ENCODE measurements around the gene MYLIP.

DNA sequence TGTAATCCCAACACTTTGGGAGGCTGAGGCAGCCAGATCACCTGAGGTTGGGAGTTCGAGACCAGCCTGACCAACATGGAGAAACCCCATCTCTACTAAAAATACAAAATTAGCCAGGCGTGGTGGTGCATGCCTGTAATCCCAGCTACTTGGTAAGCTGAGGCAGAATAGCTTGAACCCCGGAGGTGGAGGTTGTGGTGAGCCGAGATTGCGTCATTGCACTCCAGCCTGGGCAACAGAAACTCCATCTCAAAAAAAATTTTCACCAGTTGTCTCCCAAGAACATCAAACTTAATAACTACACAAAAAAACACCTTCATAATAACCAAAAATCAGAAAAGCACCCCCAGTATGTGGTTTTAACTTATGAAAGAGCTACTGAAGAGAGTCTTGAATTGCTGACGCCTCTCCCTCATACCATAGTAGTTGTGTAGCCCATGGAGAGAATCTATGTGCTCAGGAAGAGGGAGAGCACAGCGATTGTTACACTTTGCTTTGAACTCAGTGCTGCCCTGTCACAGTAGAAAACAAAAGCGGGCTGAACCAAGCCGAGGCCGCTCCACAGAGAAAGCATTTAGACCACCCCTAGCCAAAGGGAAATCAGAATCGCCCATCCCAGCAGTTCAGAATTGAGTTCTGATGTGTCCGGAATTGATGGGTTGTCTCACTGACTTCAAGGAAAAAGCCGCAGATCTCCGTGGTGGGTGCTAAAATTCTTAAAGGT, 67.5 kb downstream of the MYLIP start:
- TF ChIP-seq, protein P1, sequence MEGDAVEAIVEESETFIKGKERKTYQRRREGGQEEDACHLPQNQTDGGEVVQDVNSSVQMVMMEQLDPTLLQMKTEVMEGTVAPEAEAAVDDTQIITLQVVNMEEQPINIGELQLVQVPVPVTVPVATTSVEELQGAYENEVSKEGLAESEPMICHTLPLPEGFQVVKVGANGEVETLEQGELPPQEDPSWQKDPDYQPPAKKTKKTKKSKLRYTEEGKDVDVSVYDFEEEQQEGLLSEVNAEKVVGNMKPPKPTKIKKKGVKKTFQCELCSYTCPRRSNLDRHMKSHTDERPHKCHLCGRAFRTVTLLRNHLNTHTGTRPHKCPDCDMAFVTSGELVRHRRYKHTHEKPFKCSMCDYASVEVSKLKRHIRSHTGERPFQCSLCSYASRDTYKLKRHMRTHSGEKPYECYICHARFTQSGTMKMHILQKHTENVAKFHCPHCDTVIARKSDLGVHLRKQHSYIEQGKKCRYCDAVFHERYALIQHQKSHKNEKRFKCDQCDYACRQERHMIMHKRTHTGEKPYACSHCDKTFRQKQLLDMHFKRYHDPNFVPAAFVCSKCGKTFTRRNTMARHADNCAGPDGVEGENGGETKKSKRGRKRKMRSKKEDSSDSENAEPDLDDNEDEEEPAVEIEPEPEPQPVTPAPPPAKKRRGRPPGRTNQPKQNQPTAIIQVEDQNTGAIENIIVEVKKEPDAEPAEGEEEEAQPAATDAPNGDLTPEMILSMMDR (IDR thresholded peaks at IDR 0.05) = no peak
- no peak for TF ChIP-seq POLR2A (IDR thresholded peaks at IDR 0.05)
